ENCODE data around the gene CPXM2. TPM values are rescaled to one million over a fixed set of nuclear protein-coding genes. Genes with fewer than 3 reads are reported as not detected.

The CPXM2 gene
- total and polyA plus RNA-seq, 9 of the 15 experiments (the other 6 are each of a cell fraction or from before 2014, with no cell fraction given), result not detected

- TF ChIP-seq, protein P1, sequence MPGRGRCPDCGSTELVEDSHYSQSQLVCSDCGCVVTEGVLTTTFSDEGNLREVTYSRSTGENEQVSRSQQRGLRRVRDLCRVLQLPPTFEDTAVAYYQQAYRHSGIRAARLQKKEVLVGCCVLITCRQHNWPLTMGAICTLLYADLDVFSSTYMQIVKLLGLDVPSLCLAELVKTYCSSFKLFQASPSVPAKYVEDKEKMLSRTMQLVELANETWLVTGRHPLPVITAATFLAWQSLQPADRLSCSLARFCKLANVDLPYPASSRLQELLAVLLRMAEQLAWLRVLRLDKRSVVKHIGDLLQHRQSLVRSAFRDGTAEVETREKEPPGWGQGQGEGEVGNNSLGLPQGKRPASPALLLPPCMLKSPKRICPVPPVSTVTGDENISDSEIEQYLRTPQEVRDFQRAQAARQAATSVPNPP (IDR thresholded peaks at IDR 0.05; ENCODE audit: borderline replicate concordance, insufficient read depth, insufficient read length), result no peak
- no peak for TF ChIP-seq CCAR2 (IDR thresholded peaks at IDR 0.05; ENCODE audit: low read depth, low read length)
- no peak for TF ChIP-seq POLR2AphosphoS5 (IDR thresholded peaks at IDR 0.05; ENCODE audit: control insufficient read depth, insufficient read depth, low read depth, low read length)
These were observed 44.1 kb upstream of the CPXM2 start (continued) for GRCh38 chr10:123935680-123936079.

DNA sequence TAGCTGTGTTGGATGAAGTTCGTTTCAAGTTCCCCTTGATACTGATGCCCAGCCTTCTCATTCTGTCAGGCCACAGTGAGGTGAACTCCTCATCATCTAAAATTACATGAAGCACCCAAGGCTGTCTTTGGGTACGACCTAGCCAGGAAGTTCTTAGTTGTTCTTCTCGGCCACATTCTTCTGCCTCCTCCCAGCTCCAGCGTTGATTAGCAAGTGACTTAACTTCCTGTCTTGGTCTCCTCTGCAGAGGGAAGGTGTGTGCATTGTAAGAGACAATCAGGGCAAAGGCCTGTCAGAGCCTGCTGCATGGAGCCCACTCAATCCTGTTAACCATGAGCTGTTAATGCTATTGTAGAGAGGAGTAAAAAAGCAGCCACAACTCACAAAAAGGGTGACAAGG lies 43.2 kb upstream of the CPXM2 start:
- Histone ChIP-seq H3K79me2 (ENCODE audit: control insufficient read depth, insufficient read depth, low read length) (no peaks in the 10 kb centered on the region), H2AFZ (ENCODE audit: low read depth, low read length) (no peak overlapping the region), H4K20me1 (replicated peaks; ENCODE audit: control insufficient read depth, insufficient read depth, low read length) (no peaks in the 10 kb centered on the region), H3K27me3 (ENCODE audit: control insufficient read depth in 2 of 2, insufficient read depth in 2 of 2, low read length in 2 of 2) (no peaks in the 10 kb centered on the region), H3K9me3 (replicated peaks; ENCODE audit: control insufficient read depth, insufficient read depth, low read depth, low read length) (no peaks in the 10 kb centered on the region), H3K4me2 (ENCODE audit: insufficient read depth, low read length) (no peak overlapping the region), H3K4me3 (no peak overlapping the region), H3K36me3 (ENCODE audit: control insufficient read depth, insufficient read depth, low read length) (no peaks in the 10 kb centered on the region), H3K27ac (ENCODE audit: extremely low read depth, low read depth, low read length) (no peak overlapping the region), H3K9me1 (ENCODE audit: control insufficient read depth, insufficient read depth, low read length) (no peaks in the 10 kb centered on the region), H3K9ac (ENCODE audit: insufficient read depth in 1 of 2, low read depth in 2 of 2, low read length in 2 of 2) (no peak overlapping the region), H3K4me1 (replicated peaks in 1 of 2; ENCODE audit: control insufficient read depth in 2 of 2, insufficient read depth in 2 of 2, low read length in 2 of 2) (no peaks in the 10 kb centered on the region)
- WGBS (ENCODE audit: insufficient coverage, low coverage, missing lambda C conversion rate), result 4% methylated on average over 4 of the region's 4 CpGs
- DNase-seq (ENCODE audit: extremely low read depth in 1 of 4, low spot score in 3 of 4) (no peak), ATAC-seq (no peak), FAIRE-seq (no peak)
- ChIA-PET POLR2A (interaction anchor here (1.1 kb wide), 1 partner anchor 22 kb away, joined by 3 read pairs; no protein-coding TSS in a partner anchor), CTCF (ENCODE audit: low intra/inter-chr PET ratio) (no interaction called here)
- BruUV-seq (replicated peaks), result no TSS peak
- in situ Hi-C loops (cut with MboI), result no loop called here
- peak; percentile 34; the same call in 1 of the 2 replicates for TF ChIP-seq GABPA (tag; conservative IDR thresholded peaks at IDR 0.05; ENCODE audit: low read depth)
- no peak for TF ChIP-seq CBFB (CRISPR knock-in tag; IDR thresholded peaks at IDR 0.05)
- intact Hi-C loops (cut with micrococcal nuclease), result no loop called here

All from K562 (cell line).